ENCODE results near the gene CST2.
"Not testable (repeated sequence)": the region's sequence is repeated elsewhere in the genome, so short reads cannot be mapped to it uniquely, and the experiment has no call there.

The CST2 gene

GRCh38 chr20:23795526-23795925 lies 31.0 kb downstream of the CST2 start:
- TF ChIP-seq, protein P1, sequence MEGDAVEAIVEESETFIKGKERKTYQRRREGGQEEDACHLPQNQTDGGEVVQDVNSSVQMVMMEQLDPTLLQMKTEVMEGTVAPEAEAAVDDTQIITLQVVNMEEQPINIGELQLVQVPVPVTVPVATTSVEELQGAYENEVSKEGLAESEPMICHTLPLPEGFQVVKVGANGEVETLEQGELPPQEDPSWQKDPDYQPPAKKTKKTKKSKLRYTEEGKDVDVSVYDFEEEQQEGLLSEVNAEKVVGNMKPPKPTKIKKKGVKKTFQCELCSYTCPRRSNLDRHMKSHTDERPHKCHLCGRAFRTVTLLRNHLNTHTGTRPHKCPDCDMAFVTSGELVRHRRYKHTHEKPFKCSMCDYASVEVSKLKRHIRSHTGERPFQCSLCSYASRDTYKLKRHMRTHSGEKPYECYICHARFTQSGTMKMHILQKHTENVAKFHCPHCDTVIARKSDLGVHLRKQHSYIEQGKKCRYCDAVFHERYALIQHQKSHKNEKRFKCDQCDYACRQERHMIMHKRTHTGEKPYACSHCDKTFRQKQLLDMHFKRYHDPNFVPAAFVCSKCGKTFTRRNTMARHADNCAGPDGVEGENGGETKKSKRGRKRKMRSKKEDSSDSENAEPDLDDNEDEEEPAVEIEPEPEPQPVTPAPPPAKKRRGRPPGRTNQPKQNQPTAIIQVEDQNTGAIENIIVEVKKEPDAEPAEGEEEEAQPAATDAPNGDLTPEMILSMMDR (IDR thresholded peaks at IDR 0.05; ENCODE audit: extremely low read depth, missing control alignments): no peak

GRCh38 chr20:23794841-23795240 lies 31.7 kb downstream of the CST2 start:
- DNase-seq (ENCODE audit: low spot score): no peak
- TF ChIP-seq, protein P1 (IDR thresholded peaks at IDR 0.05; ENCODE audit: extremely low read depth, missing control alignments): no peak

More at GRCh38 chr20:23795526-23795925, 31.0 kb downstream of the CST2 start:
- DNase-seq (ENCODE audit: low spot score): no peak

DNA sequence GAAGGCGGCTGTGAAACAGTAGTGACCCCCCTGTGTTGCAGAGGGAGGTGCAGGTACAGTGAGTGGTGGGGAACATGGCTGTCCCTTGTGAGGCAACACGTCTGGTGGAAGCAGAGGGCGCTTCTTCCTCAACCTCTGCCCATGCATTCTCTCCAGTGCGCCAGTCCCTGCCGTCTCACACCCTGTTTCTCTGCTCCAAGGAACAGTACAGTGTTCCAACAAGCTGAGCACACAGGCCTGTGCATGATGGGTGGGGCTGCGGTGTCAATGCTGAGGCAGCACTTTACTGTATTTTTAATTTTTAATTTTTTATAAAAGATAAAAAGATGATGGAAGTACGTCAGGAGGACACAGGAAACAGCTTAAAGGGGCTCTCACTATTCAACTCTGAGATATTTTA lies 32.5 kb downstream of the CST2 start:
- no peak for DNase-seq (ENCODE audit: low spot score)
- TF ChIP-seq, protein P1 (IDR thresholded peaks at IDR 0.05; ENCODE audit: extremely low read depth, missing control alignments): no peak

GRCh38 chr20:23783447-23783846 lies 43.1 kb downstream of the CST2 start:
- DNase-seq (ENCODE audit: low spot score): no peak
- TF ChIP-seq, protein P1 (IDR thresholded peaks at IDR 0.05; ENCODE audit: extremely low read depth, missing control alignments): no peak

DNA sequence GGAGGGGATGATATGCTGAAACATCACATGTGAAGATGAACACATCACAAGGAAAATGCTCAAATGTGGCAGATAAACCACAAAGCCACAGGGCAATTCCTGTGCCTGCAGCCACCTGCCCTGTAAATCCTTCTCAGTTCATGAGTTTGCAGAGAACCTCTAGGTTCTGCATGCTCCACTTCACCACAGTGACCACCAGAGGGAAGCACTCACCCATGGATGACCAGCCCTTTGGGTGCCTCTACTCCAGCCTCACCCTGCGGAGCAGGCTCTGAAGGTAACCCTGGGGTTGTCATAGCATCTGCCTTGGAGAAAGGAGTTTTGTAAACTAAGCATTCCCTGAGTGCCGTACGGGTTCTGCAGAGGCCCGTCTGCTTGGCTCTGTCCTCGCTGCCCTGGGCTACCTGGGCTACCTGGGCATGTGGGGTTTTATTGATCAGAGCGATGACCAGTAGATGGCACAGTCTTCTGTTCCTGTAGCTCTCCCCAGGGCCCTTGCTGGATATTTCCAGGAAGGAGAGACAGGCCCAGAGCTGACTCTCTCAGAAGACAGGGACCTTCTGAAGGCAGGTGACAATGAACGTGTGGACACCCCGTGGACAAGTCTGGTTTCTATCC lies 44.1 kb downstream of the CST2 start:
- DNase-seq (ENCODE audit: low spot score): peak; percentile 12

DNA sequence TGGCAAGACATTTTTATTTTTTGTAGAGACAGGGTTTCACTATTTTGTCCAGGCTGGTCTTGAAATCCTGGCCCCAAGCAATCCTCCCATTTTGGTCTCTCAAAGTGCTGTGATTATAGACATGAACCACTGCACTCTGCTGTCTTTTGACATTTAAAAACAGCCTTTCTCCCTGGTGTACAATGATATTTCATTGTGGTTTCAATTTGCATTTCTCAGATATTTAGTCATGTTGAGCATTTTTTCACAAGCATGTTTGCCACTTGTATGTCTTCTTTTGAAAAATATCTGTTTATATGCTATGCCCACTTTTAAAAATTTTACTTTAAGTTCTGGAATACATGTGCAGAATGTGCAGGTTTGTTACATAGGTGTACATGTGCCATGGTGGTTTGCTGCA lies 47.9 kb downstream of the CST2 start:
- not testable (repeated sequence) for DNase-seq (ENCODE audit: low spot score)

More for the DNA sequence above, 44.1 kb downstream of the CST2 start:
- TF ChIP-seq, protein P1 (IDR thresholded peaks at IDR 0.05; ENCODE audit: extremely low read depth, missing control alignments): peak; percentile 22

- DNase-seq (ENCODE audit: low spot score): not testable (repeated sequence)
Measured at GRCh38 chr20:23777380-23777779, 49.1 kb downstream of the CST2 start.

DNA sequence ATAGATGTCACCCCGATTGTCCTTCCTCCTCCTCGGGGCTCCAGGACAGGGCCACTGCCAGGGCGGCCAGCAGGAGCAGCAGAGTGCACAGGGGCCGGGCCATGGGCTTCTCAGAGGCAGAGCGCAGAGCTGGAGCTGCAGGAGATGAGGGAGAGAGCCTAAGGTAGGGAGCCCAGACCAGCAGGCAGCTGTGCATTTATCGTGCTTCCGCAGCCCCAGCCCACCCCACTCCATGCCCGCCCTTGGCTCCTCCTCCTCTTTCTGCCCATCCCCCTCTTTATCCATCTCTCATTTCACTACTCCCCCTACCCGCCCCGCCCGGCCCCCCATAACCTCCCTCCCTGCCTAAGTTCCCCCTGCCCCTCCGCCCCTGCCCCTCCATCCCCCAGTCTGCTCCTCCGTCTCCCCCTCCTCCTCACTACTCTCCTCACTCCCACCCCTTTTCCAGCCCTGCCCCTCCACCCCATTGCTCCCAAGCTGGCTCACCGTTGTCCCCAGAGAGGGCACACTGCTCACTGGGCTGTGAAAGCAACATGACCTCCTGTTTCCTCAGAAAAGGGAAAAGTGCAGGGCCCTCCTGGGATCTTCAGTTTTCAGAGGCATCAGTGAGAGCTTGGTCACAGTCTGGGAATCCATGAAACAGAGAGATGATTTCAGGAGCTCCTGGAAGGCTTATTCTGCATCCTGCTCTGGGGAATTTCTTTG lies 50.3 kb downstream of the CST2 start:
- TF ChIP-seq, protein P1 (IDR thresholded peaks at IDR 0.05; ENCODE audit: extremely low read depth, missing control alignments): no peak
- no peak for DNase-seq (ENCODE audit: low spot score)

Data from GM20000 (cell line).